ENCODE measurements around the gene CCT2.

DNA sequence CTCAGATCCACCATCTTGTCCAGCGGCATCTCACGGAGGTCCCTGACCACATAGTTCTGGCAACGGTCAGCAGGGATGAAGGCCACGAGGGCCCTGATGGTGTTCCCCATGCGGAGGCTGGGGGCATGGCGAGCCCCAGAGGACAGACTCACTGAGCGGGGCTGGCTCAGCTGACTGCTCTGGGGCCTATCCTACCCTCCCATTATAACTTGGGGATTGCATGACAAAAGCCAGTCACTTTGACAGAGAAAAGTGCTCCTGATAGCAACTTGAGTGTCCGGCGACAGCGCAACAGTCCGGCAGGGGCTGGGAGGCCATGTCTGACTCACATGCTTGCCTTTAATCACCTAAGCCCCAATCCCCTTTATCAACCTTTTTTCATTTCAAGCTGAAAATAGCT lies 25.5 kb downstream of the CCT2 start, which contains the start of gene LRRC10:
- TF ChIP-seq, protein P1, sequence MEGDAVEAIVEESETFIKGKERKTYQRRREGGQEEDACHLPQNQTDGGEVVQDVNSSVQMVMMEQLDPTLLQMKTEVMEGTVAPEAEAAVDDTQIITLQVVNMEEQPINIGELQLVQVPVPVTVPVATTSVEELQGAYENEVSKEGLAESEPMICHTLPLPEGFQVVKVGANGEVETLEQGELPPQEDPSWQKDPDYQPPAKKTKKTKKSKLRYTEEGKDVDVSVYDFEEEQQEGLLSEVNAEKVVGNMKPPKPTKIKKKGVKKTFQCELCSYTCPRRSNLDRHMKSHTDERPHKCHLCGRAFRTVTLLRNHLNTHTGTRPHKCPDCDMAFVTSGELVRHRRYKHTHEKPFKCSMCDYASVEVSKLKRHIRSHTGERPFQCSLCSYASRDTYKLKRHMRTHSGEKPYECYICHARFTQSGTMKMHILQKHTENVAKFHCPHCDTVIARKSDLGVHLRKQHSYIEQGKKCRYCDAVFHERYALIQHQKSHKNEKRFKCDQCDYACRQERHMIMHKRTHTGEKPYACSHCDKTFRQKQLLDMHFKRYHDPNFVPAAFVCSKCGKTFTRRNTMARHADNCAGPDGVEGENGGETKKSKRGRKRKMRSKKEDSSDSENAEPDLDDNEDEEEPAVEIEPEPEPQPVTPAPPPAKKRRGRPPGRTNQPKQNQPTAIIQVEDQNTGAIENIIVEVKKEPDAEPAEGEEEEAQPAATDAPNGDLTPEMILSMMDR (conservative IDR thresholded peaks at IDR 0.05 in 1 of 2, IDR thresholded peaks at IDR 0.05 in 1 of 2; ENCODE audit: low read depth in 1 of 2, low read length in 2 of 2) = no peak
- TF ChIP-seq EZH2 (IDR thresholded peaks at IDR 0.05; ENCODE audit: low read length, missing control alignments) = no peak
